HUDEP-2 (cell line): ENCODE measurements around the gene TMEM88.

Experiments used
- DNase-seq, 76 experiments: peaks; one replicate each; lab custom pipeline; 2025; ENCODE audit not compliant: unreplicated experiment in 76 of 76; lab: John Stamatoyannopoulos, UW

Gene TMEM88

GRCh38 chr17:7882629-7883028, 27.8 kb downstream of the TMEM88 start:
- DNase-seq = no peak

- peak in 4 of 76 experiments; percentile 4 to 34 (median 6) for DNase-seq
These were observed 29.0 kb downstream of the TMEM88 start for GRCh38 chr17:7883781-7884386.

- DNase-seq = peak in 9 of 76 experiments; percentile 7 to 37 (median 17)
These were observed 29.9 kb downstream of the TMEM88 start for GRCh38 chr17:7884581-7885366.

GRCh38 chr17:7885367-7886226, 30.7 kb downstream of the TMEM88 start:
- peak in 35 of 76 experiments; percentile 5 to 70 (median 30) for DNase-seq

GRCh38 chr17:7886227-7887037, 31.6 kb downstream of the TMEM88 start:
- DNase-seq = peak in 16 of 76 experiments; percentile 8 to 43 (median 35)

GRCh38 chr17:7887038-7887481, 32.2 kb downstream of the TMEM88 start:
- no peak for DNase-seq

GRCh38 chr17:7887482-7888183, 32.8 kb downstream of the TMEM88 start:
- DNase-seq = peak in 72 of 76 experiments; percentile 35 to 98 (median 84)

GRCh38 chr17:7888184-7888920, 33.5 kb downstream of the TMEM88 start, which contains the start of gene CHD3:
Gene CHD3 (plus strand): TSS chr17:7888789. CDS start chr17:7889001, 212 bp downstream.
- peak in 1 of 76 experiments; percentile 1 for DNase-seq

- DNase-seq = peak in 71 of 76 experiments; percentile 53 to 96 (median 89)
These were observed 34.5 kb downstream of the TMEM88 start for GRCh38 chr17:7889166-7889955.

GRCh38 chr17:7893187-7893880, 38.5 kb downstream of the TMEM88 start:
- no peak for DNase-seq

- no peak for DNase-seq
These were observed 39.4 kb downstream of the TMEM88 start for GRCh38 chr17:7894226-7894625.

- DNase-seq = no peak
These were observed 40.0 kb downstream of the TMEM88 start for GRCh38 chr17:7894866-7895265.

- no peak for DNase-seq
These were observed 42.2 kb downstream of the TMEM88 start for GRCh38 chr17:7897090-7897489.

- peak in 13 of 76 experiments; percentile 4 to 30 (median 18) for DNase-seq
These were observed 42.9 kb downstream of the TMEM88 start for GRCh38 chr17:7897773-7898172.

- no peak for DNase-seq
These were observed 48.6 kb downstream of the TMEM88 start for GRCh38 chr17:7903154-7904103.
